Activated T-helper 2 cell treated with anti-CD3 and anti-CD28 coated beads, Interferon-gamma antibody, Interleukin-2, Interleukin-4, amounts not matched to agents 10 μg/mL and 5 μg/mL and 100 μg/mL, durations not matched to agents 14 hours and 24 hours and 36 hours (primary cell): Measurements from ENCODE around the gene AGXT. TPM values are rescaled to one million over a fixed set of nuclear protein-coding genes. Genes with fewer than 3 reads are reported as not detected.

ENCODE experiments used
- DNase-seq: peaks from one replicate; pipeline ENCODE4 v3.0.0; 2021; ENCODE audit warnings: low spot score
- H3K27ac Mint-ChIP-seq: one replicate; pipeline ENCODE4 v1.8.0; 2021; ENCODE audit warnings: mixed read lengths
- H3K27me3 Mint-ChIP-seq: one replicate; pipeline ENCODE4 v1.8.0; 2021; ENCODE audit warnings: low read depth, mixed read lengths
- H3K36me3 Mint-ChIP-seq: one replicate; pipeline ENCODE4 v1.8.0; 2021; ENCODE audit warnings: low read depth, mixed read lengths
- H3K4me1 Mint-ChIP-seq: one replicate; pipeline ENCODE4 v1.8.0; 2021; ENCODE audit warnings: low read depth, mixed read lengths
- H3K4me3 Mint-ChIP-seq: one replicate; pipeline ENCODE4 v1.8.0; 2021; ENCODE audit warnings: low read depth, mild to moderate bottlenecking, moderate library complexity, mixed read lengths
- H3K9me3 Mint-ChIP-seq: one replicate; pipeline ENCODE4 v1.8.0; 2021; ENCODE audit warnings: mixed read lengths
- intact Hi-C: fragments of 100-400 bp; cut with micrococcal nuclease; formaldehyde crosslinking; loops from one replicate; pipeline ENCODE4 v1.15.1; 2023
- total RNA-seq: library from RNA; stranded (reverse); gene quantifications from 2 replicates; pipeline ENCODE4 v1.2.3, GENCODE V29; 2022

The AGXT gene
- total RNA-seq, 1 donor from 2014 or later = not detected

- H3K4me1 Mint-ChIP-seq = no peaks in the 10 kb centered on the region
- no peaks in the 10 kb centered on the region for H3K9me3 Mint-ChIP-seq
- H3K36me3 Mint-ChIP-seq = no peaks in the 10 kb centered on the region
Measured at GRCh38 chr2:240876035-240876474, 7.4 kb downstream of the AGXT start.

GRCh38 chr2:240876475-240877251, 8.0 kb downstream of the AGXT start:
- Mint-ChIP-seq H3K27ac (no peak overlapping the region), H3K36me3 (no peaks in the 10 kb centered on the region), H3K9me3 (no peaks in the 10 kb centered on the region), H3K4me1 (no peaks in the 10 kb centered on the region), H3K4me3 (no peak overlapping the region), H3K27me3 (no peaks in the 10 kb centered on the region)
- DNase-seq = no peak
- intact Hi-C loops = no loop called here

More at GRCh38 chr2:240876035-240876474, 7.4 kb downstream of the AGXT start:
- no peak for DNase-seq
- intact Hi-C loops = no loop called here
- no peaks in the 10 kb centered on the region for H3K27me3 Mint-ChIP-seq
- no peak overlapping the region for H3K4me3 Mint-ChIP-seq
- H3K27ac Mint-ChIP-seq = no peak overlapping the region

- no peak for DNase-seq
- H3K36me3 Mint-ChIP-seq = no peaks in the 10 kb centered on the region
- intact Hi-C loops = no loop called here
- no peaks in the 10 kb centered on the region for H3K9me3 Mint-ChIP-seq
- H3K4me3 Mint-ChIP-seq = no peak overlapping the region
- peaks cover 4% of the 10 kb centered on the region for H3K27me3 Mint-ChIP-seq
- no peaks in the 10 kb centered on the region for H3K4me1 Mint-ChIP-seq
- no peak overlapping the region for H3K27ac Mint-ChIP-seq
Measured at GRCh38 chr2:240877460-240878340, 9.1 kb downstream of the AGXT start.

GRCh38 chr2:240878341-240878936, 9.8 kb downstream of the AGXT start:
- H3K9me3 Mint-ChIP-seq = no peaks in the 10 kb centered on the region
- H3K4me1 Mint-ChIP-seq = no peaks in the 10 kb centered on the region
- intact Hi-C loops = no loop called here
- no peak for DNase-seq
- H3K4me3 Mint-ChIP-seq = no peak overlapping the region
- peaks cover 7% of the 10 kb centered on the region for H3K27me3 Mint-ChIP-seq
- no peaks in the 10 kb centered on the region for H3K36me3 Mint-ChIP-seq
- H3K27ac Mint-ChIP-seq = no peak overlapping the region

- Mint-ChIP-seq H3K27me3 (peaks cover 7% of the 10 kb centered on the region), H3K27ac (no peak overlapping the region), H3K4me1 (no peaks in the 10 kb centered on the region), H3K9me3 (no peaks in the 10 kb centered on the region), H3K4me3 (no peak overlapping the region), H3K36me3 (no peaks in the 10 kb centered on the region)
- intact Hi-C loops = no loop called here
- no peak for DNase-seq
Measured at GRCh38 chr2:240879105-240879504, 10.5 kb downstream of the AGXT start.

- intact Hi-C loops = no loop called here
- no peak for DNase-seq
Measured at GRCh38 chr2:240881913-240882312, 13.3 kb downstream of the AGXT start.

GRCh38 chr2:240884221-240884620, 15.6 kb downstream of the AGXT start:
- Mint-ChIP-seq H3K4me1 (no peaks in the 10 kb centered on the region), H3K4me3 (no peak overlapping the region)

More at GRCh38 chr2:240881913-240882312, 13.3 kb downstream of the AGXT start:
- Mint-ChIP-seq H3K36me3 (no peaks in the 10 kb centered on the region), H3K27ac (no peak overlapping the region), H3K4me3 (no peak overlapping the region), H3K27me3 (peaks cover 7% of the 10 kb centered on the region), H3K9me3 (no peaks in the 10 kb centered on the region), H3K4me1 (no peaks in the 10 kb centered on the region)

GRCh38 chr2:240884745-240885144, 16.1 kb downstream of the AGXT start:
- DNase-seq = no peak
- no peak overlapping the region for H3K4me3 Mint-ChIP-seq
- H3K27ac Mint-ChIP-seq = no peak overlapping the region
- H3K4me1 Mint-ChIP-seq = no peaks in the 10 kb centered on the region
- intact Hi-C loops = no loop called here
- peaks cover 7% of the 10 kb centered on the region for H3K27me3 Mint-ChIP-seq
- H3K36me3 Mint-ChIP-seq = no peaks in the 10 kb centered on the region
- no peaks in the 10 kb centered on the region for H3K9me3 Mint-ChIP-seq

More at GRCh38 chr2:240884221-240884620, 15.6 kb downstream of the AGXT start:
- no peak for DNase-seq
- intact Hi-C loops = no loop called here
- H3K36me3 Mint-ChIP-seq = no peaks in the 10 kb centered on the region
- H3K9me3 Mint-ChIP-seq = no peaks in the 10 kb centered on the region
- no peak overlapping the region for H3K27ac Mint-ChIP-seq
- peaks cover 7% of the 10 kb centered on the region for H3K27me3 Mint-ChIP-seq

GRCh38 chr2:240885566-240885965, 16.9 kb downstream of the AGXT start:
- Mint-ChIP-seq H3K9me3 (no peaks in the 10 kb centered on the region), H3K4me3 (no peak overlapping the region), H3K4me1 (no peaks in the 10 kb centered on the region), H3K36me3 (no peaks in the 10 kb centered on the region), H3K27me3 (peaks cover 7% of the 10 kb centered on the region), H3K27ac (no peak overlapping the region)
- DNase-seq = no peak
- intact Hi-C loops = no loop called here

GRCh38 chr2:240886023-240886565, 17.5 kb downstream of the AGXT start:
- H3K9me3 Mint-ChIP-seq = no peaks in the 10 kb centered on the region
- DNase-seq = no peak
- H3K36me3 Mint-ChIP-seq = no peaks in the 10 kb centered on the region
- no peaks in the 10 kb centered on the region for H3K4me1 Mint-ChIP-seq
- intact Hi-C loops = no loop called here
- no peak overlapping the region for H3K4me3 Mint-ChIP-seq
- peaks cover 7% of the 10 kb centered on the region for H3K27me3 Mint-ChIP-seq
- H3K27ac Mint-ChIP-seq = no peak overlapping the region

GRCh38 chr2:240886678-240887609, 18.3 kb downstream of the AGXT start:
- H3K4me3 Mint-ChIP-seq = no peak overlapping the region
- H3K27me3 Mint-ChIP-seq = peaks cover 5% of the 10 kb centered on the region
- H3K36me3 Mint-ChIP-seq = no peaks in the 10 kb centered on the region
- H3K4me1 Mint-ChIP-seq = no peaks in the 10 kb centered on the region
- no peaks in the 10 kb centered on the region for H3K9me3 Mint-ChIP-seq
- no peak for DNase-seq
- H3K27ac Mint-ChIP-seq = no peak overlapping the region
- intact Hi-C loops = no loop called here

GRCh38 chr2:240887631-240888030, 19.0 kb downstream of the AGXT start:
- Mint-ChIP-seq H3K36me3 (no peaks in the 10 kb centered on the region), H3K9me3 (no peaks in the 10 kb centered on the region), H3K27me3 (peaks cover 3% of the 10 kb centered on the region)

More at GRCh38 chr2:240887631-240888030, 19.0 kb downstream of the AGXT start:
- intact Hi-C loops = no loop called here
- no peak overlapping the region for H3K4me3 Mint-ChIP-seq
- no peak overlapping the region for H3K27ac Mint-ChIP-seq
- no peaks in the 10 kb centered on the region for H3K4me1 Mint-ChIP-seq
- DNase-seq = no peak
